GM18507 (cell line): ENCODE measurements around the gene NT5DC4.
A peak's percentile ranks its signal among the peaks of the same experiment; 100 is the strongest.
"Not testable (repeated sequence)": the region's sequence is repeated elsewhere in the genome, so short reads cannot be mapped to it uniquely, and the experiment has no call there.

Experiments
- DNase-seq: peaks from one replicate; pipeline ENCODE4 v3.0.0; 2011; ENCODE audit warnings: low read depth; ENCODE audit not compliant: insufficient read length; ENCODE audit errors: extremely low spot score
- FAIRE-seq: peaks from 2 replicates; lab custom pipeline; 2011; peaks lifted over from hg19 to GRCh38; lab: Jason Lieb, UNC

The NT5DC4 gene

GRCh38 chr2:112698834-112699515 is 21.8 kb upstream of the NT5DC4 start:
- DNase-seq, result no peak
- peak; percentile 33 for FAIRE-seq

- peak; percentile 59 for FAIRE-seq
- DNase-seq, result no peak
Measured at GRCh38 chr2:112699984-112700667, 20.7 kb upstream of the NT5DC4 start.

- DNase-seq, result no peak
- no peak for FAIRE-seq
Measured at GRCh38 chr2:112701052-112701451, 19.8 kb upstream of the NT5DC4 start.

GRCh38 chr2:112703684-112704083 is 17.1 kb upstream of the NT5DC4 start:
- no peak for FAIRE-seq
- DNase-seq, result no peak

- DNase-seq, result no peak
- peak; percentile 59 for FAIRE-seq
Measured at GRCh38 chr2:112705575-112705974, 15.2 kb upstream of the NT5DC4 start.

GRCh38 chr2:112706170-112706664 is 14.6 kb upstream of the NT5DC4 start:
- DNase-seq, result no peak
- peak; percentile 70 for FAIRE-seq

GRCh38 chr2:112706947-112707346 is 13.9 kb upstream of the NT5DC4 start:
- DNase-seq, FAIRE-seq: not testable (repeated sequence)

GRCh38 chr2:112708968-112709367 is 11.9 kb upstream of the NT5DC4 start:
- FAIRE-seq (no peak), DNase-seq (no peak)

- no peak for FAIRE-seq
- DNase-seq, result no peak
Measured at GRCh38 chr2:112709703-112710102, 11.1 kb upstream of the NT5DC4 start.

- no peak for FAIRE-seq
Measured at GRCh38 chr2:112710956-112711750, 9.7 kb upstream of the NT5DC4 start.

GRCh38 chr2:112712465-112712864 is 8.4 kb upstream of the NT5DC4 start:
- no peak for FAIRE-seq
- DNase-seq, result no peak

More at GRCh38 chr2:112710956-112711750, 9.7 kb upstream of the NT5DC4 start:
- no peak for DNase-seq

- FAIRE-seq (no peak), DNase-seq (no peak)
Measured at GRCh38 chr2:112712903-112713584, 7.8 kb upstream of the NT5DC4 start.

- FAIRE-seq (no peak), DNase-seq (no peak)
Measured at GRCh38 chr2:112713585-112713925, 7.3 kb upstream of the NT5DC4 start.

GRCh38 chr2:112713926-112714325 is 6.9 kb upstream of the NT5DC4 start:
- DNase-seq, result no peak
- no peak for FAIRE-seq

GRCh38 chr2:112714331-112714730 is 6.5 kb upstream of the NT5DC4 start:
- FAIRE-seq (no peak), DNase-seq (no peak)

GRCh38 chr2:112714836-112715631 is 5.8 kb upstream of the NT5DC4 start:
- FAIRE-seq, result no peak
- DNase-seq, result no peak

GRCh38 chr2:112716094-112716493 is 4.7 kb upstream of the NT5DC4 start:
- DNase-seq, result not testable (repeated sequence)
- peak; percentile 9 for FAIRE-seq

GRCh38 chr2:112716826-112717352 is 3.9 kb upstream of the NT5DC4 start:
- not testable (repeated sequence) for FAIRE-seq, DNase-seq
